GM19455 (cell line): ENCODE data around the gene FAM185A.
A peak's percentile ranks its signal among the peaks of the same experiment; 100 is the strongest.
"Not testable (repeated sequence)": the region's sequence is repeated elsewhere in the genome, so short reads cannot be mapped to it uniquely, and the experiment has no call there.

ENCODE experiments used
- ATAC-seq: cut with Tn5 transposase; IDR thresholded peaks from one replicate; pipeline ENCODE4 v1.9.1; 2021; ENCODE audit not compliant: unreplicated experiment

Gene FAM185A

DNA sequence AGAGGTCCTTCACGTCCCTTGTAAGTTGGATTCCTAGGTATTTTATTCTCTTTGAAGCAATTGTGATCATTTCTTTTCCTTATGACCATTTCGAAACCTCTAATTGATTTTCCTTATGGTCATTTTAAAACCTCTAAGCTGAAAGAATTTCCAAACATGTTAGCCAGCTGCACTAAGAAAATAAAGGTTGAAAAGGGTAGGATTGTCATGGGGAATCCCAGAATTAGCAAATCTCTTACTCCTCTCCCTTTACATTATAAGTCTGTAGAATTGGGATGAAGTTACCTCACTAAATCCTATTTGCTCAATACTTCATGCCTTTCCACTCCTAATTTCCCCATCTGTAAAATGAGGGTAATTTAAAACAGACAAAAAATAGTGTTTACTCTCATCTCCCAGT, 79.5 kb downstream of the FAM185A start:
- no peak for ATAC-seq

- no peak for ATAC-seq
Observed at GRCh38 chr7:102829075-102829474, 80.3 kb downstream of the FAM185A start.

DNA sequence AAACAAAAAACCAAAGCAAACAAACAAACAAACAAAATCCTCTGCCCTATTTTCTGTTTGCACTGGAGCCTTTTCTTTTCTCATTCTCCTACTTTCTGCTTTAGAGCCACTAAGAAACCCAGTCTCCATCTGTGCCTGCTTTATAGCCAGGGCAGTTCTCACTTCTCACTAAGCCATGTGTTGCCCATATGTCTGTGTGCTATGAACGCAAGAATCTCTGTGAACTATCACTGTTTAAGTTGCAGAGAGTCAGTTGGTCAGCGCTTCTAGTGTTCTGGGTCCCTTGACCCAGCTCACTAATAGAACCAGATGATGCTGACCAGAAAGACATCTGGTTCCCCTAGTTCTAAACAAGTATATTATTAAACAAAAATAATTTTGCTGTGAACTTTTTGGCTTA, 81.4 kb downstream of the FAM185A start:
- no peak for ATAC-seq

- no peak for ATAC-seq
Observed at GRCh38 chr7:102832674-102833073, 83.9 kb downstream of the FAM185A start.

DNA sequence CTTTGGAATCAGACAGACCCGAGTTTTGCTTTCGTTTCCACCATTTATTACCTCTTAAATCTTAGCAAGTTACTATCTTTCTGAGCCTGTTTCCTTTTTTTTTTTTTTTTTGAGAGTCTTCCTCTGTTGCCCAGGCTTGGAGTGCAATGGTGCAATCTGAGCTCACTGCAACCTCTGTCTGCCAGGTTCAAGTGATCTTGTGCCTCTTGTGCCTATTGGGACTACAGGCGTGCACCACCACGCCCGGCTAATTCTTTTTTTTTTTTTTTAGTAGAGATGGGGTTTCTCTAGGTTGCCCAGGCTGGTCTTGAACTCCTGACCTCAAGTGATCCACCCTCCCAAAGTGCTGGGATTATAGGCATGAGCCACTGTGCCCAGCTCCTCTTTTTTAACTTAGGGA, 84.5 kb downstream of the FAM185A start:
- ATAC-seq = no peak

GRCh38 chr7:102834466-102834865, 85.7 kb downstream of the FAM185A start:
- no peak for ATAC-seq

GRCh38 chr7:102834999-102835398, 86.2 kb downstream of the FAM185A start:
- peak; percentile 89 for ATAC-seq

GRCh38 chr7:102836191-102836919, 87.6 kb downstream of the FAM185A start:
- no peak for ATAC-seq

DNA sequence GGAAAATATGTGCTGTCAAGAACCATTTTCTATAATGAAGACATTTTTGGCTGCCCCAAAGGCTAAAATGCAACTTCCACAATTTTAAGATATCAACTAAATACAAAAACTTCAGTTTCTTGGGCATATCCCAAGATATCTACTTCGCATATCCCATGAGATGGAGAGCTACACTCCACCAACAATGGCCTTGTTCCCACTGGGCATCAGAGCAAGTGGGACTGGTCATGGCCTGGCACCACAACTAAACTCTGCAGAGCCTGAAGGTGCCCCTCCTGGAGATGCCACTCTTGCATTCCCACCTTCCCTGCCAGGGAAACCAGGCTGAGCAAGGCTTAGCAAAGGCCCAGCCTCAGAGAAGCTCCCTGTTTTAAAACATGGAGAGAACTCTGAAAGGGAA, 88.2 kb downstream of the FAM185A start:
- ATAC-seq = no peak

- ATAC-seq = no peak
Observed at GRCh38 chr7:102837802-102838201, 89.0 kb downstream of the FAM185A start.

- not testable (repeated sequence) for ATAC-seq
Observed at GRCh38 chr7:102838572-102839101, 89.8 kb downstream of the FAM185A start.

DNA sequence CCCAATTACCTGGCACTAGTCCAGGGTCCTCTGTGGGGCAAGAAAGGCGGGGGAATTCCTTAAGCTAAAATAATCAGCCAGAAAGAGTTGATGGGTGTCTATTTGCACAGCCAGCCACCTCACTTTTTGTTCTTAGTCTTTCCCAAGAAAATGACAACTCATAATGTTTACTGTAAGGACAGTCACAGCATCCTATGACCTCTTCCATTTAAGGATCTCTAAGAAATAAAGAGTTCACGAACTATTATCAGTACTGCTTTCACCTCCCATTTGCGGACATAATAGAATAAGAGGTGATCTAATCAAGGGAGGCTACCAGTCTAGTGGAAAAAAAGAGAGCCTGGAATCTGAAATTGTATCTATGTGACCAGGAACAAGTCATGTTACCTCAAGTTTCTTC, 91.6 kb downstream of the FAM185A start:
- no peak for ATAC-seq

- ATAC-seq = no peak
Observed at GRCh38 chr7:102841290-102841689, 92.5 kb downstream of the FAM185A start.

DNA sequence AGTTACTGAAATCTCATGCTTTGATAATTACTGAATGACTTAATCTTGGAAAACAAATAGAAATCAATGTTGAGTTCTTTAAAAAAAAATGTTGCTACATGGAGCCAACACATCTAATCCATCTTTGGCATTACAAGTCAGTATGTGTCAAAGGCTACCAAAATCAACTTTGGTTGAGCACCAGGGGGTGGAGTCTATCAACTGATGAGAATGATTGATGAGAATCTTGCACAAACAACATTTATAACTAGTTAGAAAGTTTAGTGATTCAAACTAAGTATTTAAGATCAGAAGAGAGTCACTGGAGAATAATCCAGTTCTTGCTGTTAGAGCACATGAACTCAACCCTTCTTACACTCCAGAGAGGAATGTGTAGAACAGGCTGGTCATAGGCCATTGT, 93.5 kb downstream of the FAM185A start:
- no peak for ATAC-seq

GRCh38 chr7:102843850-102844249, 95.1 kb downstream of the FAM185A start:
- peak; percentile 86 for ATAC-seq

DNA sequence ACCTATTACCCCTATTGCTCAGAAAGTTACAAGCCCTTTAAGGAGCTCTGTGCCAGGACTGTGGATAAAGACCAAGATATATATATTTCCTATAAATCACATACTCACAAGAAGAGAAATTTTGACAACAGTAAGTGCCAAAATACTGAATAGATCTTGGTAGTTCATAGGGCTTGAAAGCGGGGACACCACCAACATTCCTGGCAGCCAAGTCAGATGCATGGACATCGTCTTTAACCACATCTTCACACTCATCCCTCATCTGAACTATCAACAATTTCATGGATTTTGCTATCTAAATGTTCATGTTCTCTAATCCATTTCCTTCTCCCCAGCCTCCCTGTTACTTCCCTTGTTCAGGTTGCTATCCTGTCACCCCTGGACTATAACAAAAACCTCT, 96.5 kb downstream of the FAM185A start:
- ATAC-seq = no peak

DNA sequence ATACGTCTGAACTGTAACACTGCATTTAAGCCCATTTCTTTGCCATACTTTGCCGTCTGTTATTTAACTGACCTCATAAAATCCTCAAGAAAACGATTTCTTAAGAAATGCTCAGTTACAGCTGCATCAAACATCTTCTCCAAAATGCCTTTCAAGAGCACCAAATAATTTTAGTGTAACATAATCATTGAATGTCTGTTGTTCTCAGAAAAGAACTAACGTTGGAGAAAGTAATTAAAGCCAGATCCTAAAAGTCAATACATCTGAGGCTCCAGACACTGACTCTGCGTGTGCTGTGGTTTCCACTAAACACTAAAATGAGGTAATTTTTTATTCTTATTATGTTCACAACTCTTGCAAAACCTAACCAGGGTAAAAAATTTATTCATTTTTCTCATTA, 100.3 kb downstream of the FAM185A start:
- no peak for ATAC-seq

GRCh38 chr7:102849538-102849937, 100.7 kb downstream of the FAM185A start:
- ATAC-seq = no peak

GRCh38 chr7:102856036-102856435, 107.2 kb downstream of the FAM185A start:
- ATAC-seq = no peak
